GM23248 (cell line): ENCODE data around the gene PI4K2B. TPM values are rescaled to one million over a fixed set of nuclear protein-coding genes. Genes with fewer than 3 reads are reported as not detected.
A peak's percentile ranks its signal among the peaks of the same experiment; 100 is the strongest.

Experiments
- DNase-seq: peaks from one replicate; pipeline ENCODE4 v3.0.0-alpha.2; 2015
- H2AFZ ChIP-seq: fragments of 200-600 bp; sonication (generic); 2 replicates; pipeline ENCODE4 v1.6.1; 2016; ENCODE audit warnings: antibody characterized with exemption
- H3F3A ChIP-seq: fragments of 200-600 bp; sonication (generic); 2 replicates; pipeline ENCODE4 v1.6.1; 2016; ENCODE audit warnings: mild to moderate bottlenecking, antibody characterized with exemption, mixed run types; ENCODE audit not compliant: insufficient read depth
- H3K27ac ChIP-seq: fragments of 200-600 bp; sonication (generic); 2 replicates; pipeline ENCODE4 v1.5.1; 2016; ENCODE audit warnings: mild to moderate bottlenecking
- H3K27me3 ChIP-seq: fragments of 200-600 bp; sonication (generic); replicated peaks from 2 replicates; pipeline ENCODE4 v1.6.1; 2016; ENCODE audit warnings: mild to moderate bottlenecking; ENCODE audit not compliant: insufficient read depth
- H3K36me3 ChIP-seq: fragments of 200-600 bp; sonication (generic); 2 replicates; pipeline ENCODE4 v1.6.1; 2016; ENCODE audit warnings: low read depth, mild to moderate bottlenecking
- H3K4me1 ChIP-seq: fragments of 200-600 bp; sonication (generic); 2 replicates; pipeline ENCODE4 v1.6.1; 2016; ENCODE audit warnings: mild to moderate bottlenecking; ENCODE audit not compliant: insufficient read depth
- H3K4me2 ChIP-seq: fragments of 200-600 bp; sonication (generic); one replicate; pipeline ENCODE4 v1.6.1; 2016; ENCODE audit warnings: mild to moderate bottlenecking; ENCODE audit not compliant: unreplicated experiment
- H3K4me3 ChIP-seq: fragments of 200-600 bp; sonication (generic); 2 replicates; pipeline ENCODE4 v1.5.1; 2016; ENCODE audit warnings: mild to moderate bottlenecking
- H3K79me2 ChIP-seq: fragments of 200-600 bp; sonication (generic); 2 replicates; pipeline ENCODE4 v1.6.1; 2016; ENCODE audit warnings: mild to moderate bottlenecking; ENCODE audit not compliant: insufficient read depth
- H3K9ac ChIP-seq: fragments of 200-600 bp; sonication (generic); 2 replicates; pipeline ENCODE4 v1.6.1; 2016; ENCODE audit warnings: mild to moderate bottlenecking
- H3K9me2 ChIP-seq: fragments of 200-600 bp; sonication (generic); 2 replicates; pipeline ENCODE4 v1.6.1; 2016; ENCODE audit warnings: mixed run types, mild to moderate bottlenecking, moderate library complexity; ENCODE audit not compliant: insufficient read depth
- H3K9me3 ChIP-seq: fragments of 200-600 bp; sonication (generic); one replicate; pipeline ENCODE4 v1.6.1; 2017; ENCODE audit warnings: low read depth
- H4K20me1 ChIP-seq: fragments of 200-600 bp; sonication (generic); 2 replicates; pipeline ENCODE4 v1.6.0; 2016; ENCODE audit not compliant: insufficient read depth
- EZH2 ChIP-seq: fragments of 200-600 bp; sonication (generic); IDR thresholded peaks from 2 replicates; pipeline ENCODE4 v1.6.1; 2018; ENCODE audit warnings: antibody characterized with exemption, mild to moderate bottlenecking; ENCODE audit not compliant: insufficient read depth, poor library complexity, severe bottlenecking
- EZH2phosphoT487 ChIP-seq: fragments of 200-600 bp; sonication (generic); IDR thresholded peaks from 2 replicates; pipeline ENCODE4 v1.6.1; 2018; ENCODE audit warnings: antibody characterized with exemption, moderate library complexity, mild to moderate bottlenecking, low read depth; ENCODE audit not compliant: insufficient read depth
- WGBS, 2 experiments: methylation state at CpG; one replicate each; pipeline ENCODE4 v1.1.6; 2015 to 2017; ENCODE audit warnings: low lambda C conversion rate in 2 of 2, low coverage in 1 of 2; ENCODE audit errors: missing lambda C conversion rate in 2 of 2; 5-methylcytosine and 5-hydroxymethylcytosine counted together
- in situ Hi-C: fragments of 300-500 bp; cut with MboI; formaldehyde crosslinking; loops from 2 replicates; pipeline ENCODE4 v1.15.0; 2020
- polyA plus RNA-seq: library from polyadenylated mRNA; unstranded; fragments of >200 nt; fragmentation: Nextera tagmentation; extraction: Ambion mirVana; gene quantifications from 2 replicates; pipeline ENCODE4 v1.2.1, GENCODE V29; 2016
- total RNA-seq: library from RNA; depleted of rRNA; stranded (reverse); fragments of >200 nt; shearing (Covaris generic); gene quantifications from 2 replicates; pipeline ENCODE4 v1.2.3, GENCODE V29; 2014

Gene PI4K2B
- total and polyA plus RNA-seq, 2 experiments from 2014 or later: 13.6 to 28.0 TPM

- Histone ChIP-seq H3K9ac (peak within 1 kb of the TSS; percentile 83), H4K20me1 (no peaks in the 10 kb centered on the region), H2AFZ (peak within 1 kb of the TSS; percentile 98), H3K4me2 (peak within 1 kb of the TSS; percentile 96), H3K4me1 (peaks cover 23% of the 10 kb centered on the region), H3K4me3 (peak within 1 kb of the TSS; percentile 97), H3K27me3 (no peaks in the 10 kb centered on the region), H3K27ac (peak within 1 kb of the TSS; percentile 51), H3K79me2 (peaks cover 15% of the 10 kb centered on the region), H3K9me3 (no peaks in the 10 kb centered on the region), H3K9me2 (no peaks in the 10 kb centered on the region), H3F3A (peaks cover 17% of the 10 kb centered on the region), H3K36me3 (peaks cover 3% of the 10 kb centered on the region; the same call in 1 of the 2 replicates)
- WGBS, 2 experiments: 4% methylated on average over 40 of the region's 40 CpGs
- TF ChIP-seq EZH2phosphoT487 (no peak), EZH2 (no peak)
- in situ Hi-C loops: no loop called here
- DNase-seq: peak; percentile 92
Measured at GRCh38 chr4:25312496-25313200, 78.8 kb downstream of the PI4K2B start, which contains the start of gene ZCCHC4. Gene ZCCHC4 (plus strand): TSS chr4:25312774. CDS start chr4:25312810, 36 bp downstream.

DNA sequence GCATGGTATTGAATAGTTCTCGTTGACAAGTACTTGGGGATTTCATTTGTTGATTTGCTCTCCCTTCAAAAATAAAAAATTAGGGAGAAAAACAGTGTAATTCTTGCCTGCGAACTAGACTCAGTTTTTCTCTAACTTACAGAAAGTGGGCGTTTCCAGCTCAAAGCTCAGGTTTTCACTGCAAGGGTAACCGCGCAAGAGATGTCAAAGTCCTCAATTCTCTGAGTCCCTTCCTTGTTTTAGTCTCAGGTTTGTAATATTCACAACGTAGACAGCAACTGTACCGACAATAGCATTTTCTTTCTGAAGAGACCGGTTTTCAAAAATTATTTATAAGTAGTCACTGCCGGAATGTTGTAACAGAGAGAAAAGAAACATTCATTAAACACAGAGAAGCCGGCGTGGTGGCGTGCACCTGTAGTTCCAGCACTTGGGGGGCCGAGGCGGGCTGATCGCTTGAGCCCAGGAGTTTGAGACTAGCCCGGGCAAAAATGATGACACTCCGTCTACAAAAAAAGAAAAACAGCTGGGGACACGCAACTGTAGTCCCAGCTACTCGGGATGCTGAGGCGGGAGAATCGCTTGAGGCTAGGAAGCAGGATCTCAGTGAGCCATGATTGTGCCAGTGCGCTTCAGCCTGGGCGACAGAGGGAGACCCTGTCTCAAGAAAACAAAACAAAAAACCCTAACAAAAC lies 79.5 kb downstream of the PI4K2B start:
- Histone ChIP-seq H3K9ac (peak overlapping the region; percentile 83), H3K4me3 (peak overlapping the region; percentile 97), H3K4me2 (peak overlapping the region; percentile 96), H3K27ac (peak overlapping the region; percentile 51), H3F3A (peaks cover 17% of the 10 kb centered on the region), H3K79me2 (peaks cover 15% of the 10 kb centered on the region), H3K9me2 (no peaks in the 10 kb centered on the region), H3K36me3 (peaks cover 3% of the 10 kb centered on the region; the same call in 1 of the 2 replicates), H3K9me3 (no peaks in the 10 kb centered on the region), H4K20me1 (no peaks in the 10 kb centered on the region), H2AFZ (peak overlapping the region; percentile 98), H3K27me3 (no peaks in the 10 kb centered on the region), H3K4me1 (peaks cover 19% of the 10 kb centered on the region)
- DNase-seq: peak; percentile 65
- in situ Hi-C loops: no loop called here
- TF ChIP-seq EZH2phosphoT487: no peak
- TF ChIP-seq EZH2: no peak
- whole genome bisulfite sequencing, 2 experiments: 12 to 14% methylated on average over 23 of the region's 23 CpGs

- Histone ChIP-seq H3K27me3 (no peaks in the 10 kb centered on the region), H4K20me1 (no peaks in the 10 kb centered on the region), H3K9ac (peak overlapping the region; percentile 59), H3K9me2 (no peaks in the 10 kb centered on the region), H3K27ac (peak overlapping the region; percentile 89), H3K9me3 (no peaks in the 10 kb centered on the region), H3K4me3 (peak overlapping the region; percentile 47; the same call in 1 of the 2 replicates), H3K36me3 (peaks cover 3% of the 10 kb centered on the region; the same call in 1 of the 2 replicates), H3K79me2 (no peaks in the 10 kb centered on the region), H2AFZ (no peak overlapping the region; the same call in 1 of the 2 replicates), H3K4me1 (peaks cover 21% of the 10 kb centered on the region), H3K4me2 (peak overlapping the region; percentile 59), H3F3A (peaks cover 41% of the 10 kb centered on the region)
- peak; percentile 81 for DNase-seq
- TF ChIP-seq EZH2phosphoT487 (no peak), EZH2 (no peak)
- in situ Hi-C loops: no loop called here
- 43 to 48% methylated on average over 2 of the region's 2 CpGs for WGBS, 2 experiments
Measured at GRCh38 chr4:25320336-25320735, 86.5 kb downstream of the PI4K2B start.

GRCh38 chr4:25320773-25321172 lies 86.9 kb downstream of the PI4K2B start:
- TF ChIP-seq EZH2phosphoT487 (no peak), EZH2 (no peak)
- H3K4me1 ChIP-seq: peaks cover 21% of the 10 kb centered on the region
- DNase-seq: peak; percentile 89
- H3K9me3 ChIP-seq: no peaks in the 10 kb centered on the region
- H3K27ac ChIP-seq: peak overlapping the region; percentile 89
- H4K20me1 ChIP-seq: no peaks in the 10 kb centered on the region
- in situ Hi-C loops: no loop called here
- peak overlapping the region; percentile 47 for H3K4me3 ChIP-seq
- peak overlapping the region; percentile 59 for H3K4me2 ChIP-seq
- no peaks in the 10 kb centered on the region for H3K9me2 ChIP-seq
- H3K79me2 ChIP-seq: no peaks in the 10 kb centered on the region
- WGBS, 2 experiments: 0 to 4% methylated on average over 1 of the region's 1 CpG
- H2AFZ ChIP-seq: peak overlapping the region; percentile 46
- peak overlapping the region; percentile 59 for H3K9ac ChIP-seq
- H3F3A ChIP-seq: peaks cover 41% of the 10 kb centered on the region
- H3K36me3 ChIP-seq: peaks cover 3% of the 10 kb centered on the region; the same call in 1 of the 2 replicates
- H3K27me3 ChIP-seq: no peaks in the 10 kb centered on the region
